ENCODE results near the gene GPR148. TPM values are rescaled to one million over a fixed set of nuclear protein-coding genes. Genes with fewer than 3 reads are reported as not detected.

The GPR148 gene
- total RNA-seq, 1 donor from 2014 or later = not detected

DNA sequence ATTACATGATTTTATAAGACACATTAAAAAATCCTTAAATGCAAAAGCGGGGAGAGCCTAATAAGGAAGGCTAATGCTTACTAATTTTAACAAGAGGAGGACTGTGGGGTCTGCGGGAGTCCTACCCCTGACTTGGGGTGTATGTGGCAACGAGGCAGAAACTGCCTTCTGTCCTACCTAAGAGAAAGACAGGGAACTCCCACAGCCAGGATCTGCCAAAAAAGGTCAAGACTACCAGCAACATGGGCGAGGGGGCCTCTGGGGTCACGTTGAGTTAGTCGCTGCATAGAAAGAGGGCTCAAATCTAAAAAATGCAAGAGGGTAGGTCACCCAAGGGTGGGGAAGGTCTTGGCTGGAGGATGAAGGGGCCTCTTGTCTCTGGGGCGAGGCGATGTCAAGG lies 25.9 kb downstream of the GPR148 start:
- peaks cover 5% of the 10 kb centered on the region for H3K4me1 Mint-ChIP-seq (ENCODE audit: unreplicated experiment)
- H3K36me3 Mint-ChIP-seq (ENCODE audit: low read depth, unreplicated experiment) = peaks cover 4% of the 10 kb centered on the region
- TF ChIP-seq, protein P1, sequence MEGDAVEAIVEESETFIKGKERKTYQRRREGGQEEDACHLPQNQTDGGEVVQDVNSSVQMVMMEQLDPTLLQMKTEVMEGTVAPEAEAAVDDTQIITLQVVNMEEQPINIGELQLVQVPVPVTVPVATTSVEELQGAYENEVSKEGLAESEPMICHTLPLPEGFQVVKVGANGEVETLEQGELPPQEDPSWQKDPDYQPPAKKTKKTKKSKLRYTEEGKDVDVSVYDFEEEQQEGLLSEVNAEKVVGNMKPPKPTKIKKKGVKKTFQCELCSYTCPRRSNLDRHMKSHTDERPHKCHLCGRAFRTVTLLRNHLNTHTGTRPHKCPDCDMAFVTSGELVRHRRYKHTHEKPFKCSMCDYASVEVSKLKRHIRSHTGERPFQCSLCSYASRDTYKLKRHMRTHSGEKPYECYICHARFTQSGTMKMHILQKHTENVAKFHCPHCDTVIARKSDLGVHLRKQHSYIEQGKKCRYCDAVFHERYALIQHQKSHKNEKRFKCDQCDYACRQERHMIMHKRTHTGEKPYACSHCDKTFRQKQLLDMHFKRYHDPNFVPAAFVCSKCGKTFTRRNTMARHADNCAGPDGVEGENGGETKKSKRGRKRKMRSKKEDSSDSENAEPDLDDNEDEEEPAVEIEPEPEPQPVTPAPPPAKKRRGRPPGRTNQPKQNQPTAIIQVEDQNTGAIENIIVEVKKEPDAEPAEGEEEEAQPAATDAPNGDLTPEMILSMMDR (IDR thresholded peaks at IDR 0.05; ENCODE audit: unreplicated experiment) = no peak
- peak overlapping the region; percentile 42 for H3K4me3 Mint-ChIP-seq (ENCODE audit: unreplicated experiment)
- no peak for DNase-seq (ENCODE audit: low spot score)
- H3K27me3 Mint-ChIP-seq (ENCODE audit: unreplicated experiment) = peaks cover 9% of the 10 kb centered on the region
- H3K27ac Mint-ChIP-seq (ENCODE audit: unreplicated experiment) = no peak overlapping the region
- H3K9me3 Mint-ChIP-seq (ENCODE audit: unreplicated experiment) = no peaks in the 10 kb centered on the region

DNA sequence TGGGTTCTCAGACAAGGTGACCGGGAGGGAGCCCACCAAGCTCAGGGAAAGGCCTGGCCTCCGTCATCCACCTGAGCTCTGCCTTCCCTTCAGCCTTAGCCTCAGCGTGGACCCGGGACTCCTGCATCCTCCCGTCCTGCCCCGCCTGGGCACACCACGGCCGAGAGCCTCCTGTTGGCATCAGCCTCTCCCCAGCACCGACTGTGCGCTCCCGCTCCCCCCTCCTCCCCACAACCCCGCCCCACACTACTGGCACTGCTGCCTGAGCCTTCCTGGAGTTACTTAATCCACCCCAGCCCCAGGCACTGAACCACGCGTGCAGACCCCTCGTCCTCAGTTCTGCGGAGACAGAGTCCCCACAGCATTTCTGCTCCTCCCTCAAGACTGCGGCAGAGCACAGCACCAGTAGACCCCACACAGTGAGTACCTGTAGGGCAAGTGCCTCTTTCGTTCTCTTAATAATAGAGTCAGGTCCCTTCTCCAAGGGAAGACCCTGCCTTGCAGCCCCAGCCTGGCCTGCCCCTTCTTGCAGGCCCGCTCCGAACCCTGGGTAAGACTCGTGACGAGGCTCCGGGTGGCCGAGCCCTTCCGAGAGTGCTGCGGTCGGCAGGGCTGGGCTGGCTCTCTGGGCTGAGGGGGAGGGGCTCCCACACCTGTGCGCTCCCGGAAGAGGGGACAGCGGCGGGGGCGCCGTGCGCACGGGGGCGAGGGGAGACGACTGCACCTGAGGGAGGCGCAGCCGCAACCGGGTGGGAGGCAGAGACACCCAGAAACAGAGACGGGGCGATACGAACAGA lies 26.6 kb downstream of the GPR148 start, which contains the start of gene AMER3:
Gene AMER3, plus strand, starts transcription at position 285 of the 797 bp plus-strand sequence. CDS start 6,533 bp downstream, outside the sequence.
- peak within 1 kb of the TSS; percentile 42 for H3K4me3 Mint-ChIP-seq (ENCODE audit: unreplicated experiment)
- H3K27me3 Mint-ChIP-seq (ENCODE audit: unreplicated experiment) = peaks cover 9% of the 10 kb centered on the region
- peaks cover 5% of the 10 kb centered on the region for H3K4me1 Mint-ChIP-seq (ENCODE audit: unreplicated experiment)
- H3K9me3 Mint-ChIP-seq (ENCODE audit: unreplicated experiment) = no peaks in the 10 kb centered on the region
- TF ChIP-seq, protein P1 (IDR thresholded peaks at IDR 0.05; ENCODE audit: unreplicated experiment) = no peak
- DNase-seq (ENCODE audit: low spot score) = no peak
- peaks cover 4% of the 10 kb centered on the region for H3K36me3 Mint-ChIP-seq (ENCODE audit: low read depth, unreplicated experiment)
- H3K27ac Mint-ChIP-seq (ENCODE audit: unreplicated experiment) = no peak within 1 kb of the TSS

DNA sequence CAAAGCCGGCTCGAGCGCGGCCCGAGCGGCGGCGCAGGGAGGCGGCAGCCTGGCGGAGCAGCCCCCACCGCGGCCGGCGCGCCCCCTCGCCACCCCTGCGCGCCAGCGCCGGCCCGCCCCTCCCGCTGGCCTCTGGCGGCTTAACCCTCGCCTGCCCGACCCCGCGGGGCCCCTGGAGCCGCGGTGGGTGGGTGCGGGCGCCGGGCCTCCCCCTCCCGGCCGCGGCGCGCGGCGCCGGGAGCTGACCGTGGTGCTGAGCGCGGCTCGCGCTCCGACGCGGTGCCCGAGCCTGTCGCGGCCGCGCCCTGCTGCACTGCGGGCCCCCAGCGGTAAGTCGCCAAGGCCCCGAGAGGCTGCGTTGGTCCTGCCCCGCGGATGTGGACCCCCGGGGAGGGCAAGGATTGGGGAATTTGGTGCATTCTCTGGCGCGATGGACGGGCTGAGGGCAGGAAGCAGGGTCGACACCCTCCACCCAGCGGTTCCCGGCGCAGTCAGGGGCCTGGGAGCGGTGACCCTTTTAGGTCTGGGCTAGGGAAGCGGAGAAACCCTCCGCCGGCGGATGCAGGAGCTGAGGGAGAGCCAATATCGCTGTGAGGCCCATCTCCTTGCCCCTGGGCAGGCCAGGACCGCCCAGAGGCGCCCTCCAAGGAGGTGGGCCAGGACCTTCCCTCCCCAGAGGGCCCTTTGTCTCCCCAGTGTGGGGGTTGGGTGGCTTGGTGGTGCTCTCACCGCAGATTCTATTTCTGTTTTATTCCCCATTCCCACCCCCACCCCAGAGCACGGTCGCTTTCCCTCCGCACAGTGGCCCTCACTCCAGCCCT lies 27.4 kb downstream of the GPR148 start:
- DNase-seq (ENCODE audit: low spot score) = peak; percentile 75
- TF ChIP-seq, protein P1 (IDR thresholded peaks at IDR 0.05; ENCODE audit: unreplicated experiment) = no peak
- H3K27me3 Mint-ChIP-seq (ENCODE audit: unreplicated experiment) = peaks cover 9% of the 10 kb centered on the region

DNA sequence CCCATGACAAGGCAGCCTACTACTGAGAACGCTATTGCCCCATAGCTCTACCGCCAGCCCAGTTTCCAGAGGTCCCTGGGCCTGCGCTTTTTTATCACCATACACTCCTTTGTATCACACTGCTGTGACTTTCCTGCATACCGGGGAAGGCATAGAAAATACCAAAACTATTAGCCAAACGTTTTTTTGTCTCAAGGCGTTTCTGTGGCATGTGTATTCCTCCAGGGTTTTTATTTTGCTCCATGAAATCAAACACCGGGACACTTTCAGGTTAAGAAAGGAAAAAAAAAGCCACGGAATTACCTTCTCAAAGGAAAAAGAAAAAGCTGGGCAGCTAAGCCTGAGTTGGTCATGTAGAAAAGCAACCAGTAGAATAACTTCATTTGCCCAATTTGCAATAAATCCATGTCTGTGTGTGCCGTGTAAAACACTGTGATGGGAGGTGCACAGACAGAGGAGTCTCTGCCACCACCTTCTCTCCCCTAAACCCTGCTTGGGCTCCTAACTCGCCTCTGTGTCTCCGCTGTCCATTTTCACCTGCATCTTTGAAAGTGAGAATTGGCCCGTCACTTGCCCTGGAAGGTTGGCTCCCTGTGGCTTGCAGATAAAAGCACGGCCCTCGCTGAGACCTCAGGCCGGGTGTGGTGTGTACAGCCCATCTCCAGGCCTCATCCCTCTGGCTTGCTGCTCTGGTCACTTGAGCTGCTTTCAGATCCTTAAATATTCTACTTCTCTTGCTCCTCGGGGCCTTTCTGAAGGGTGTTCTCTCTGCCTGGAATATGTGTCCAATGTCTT lies 28.2 kb downstream of the GPR148 start:
- Mint-ChIP-seq H3K9me3 (ENCODE audit: unreplicated experiment) (no peaks in the 10 kb centered on the region), H3K4me3 (ENCODE audit: unreplicated experiment) (peak overlapping the region; percentile 82), H3K4me1 (ENCODE audit: unreplicated experiment) (peaks cover 5% of the 10 kb centered on the region), H3K27me3 (ENCODE audit: unreplicated experiment) (peaks cover 9% of the 10 kb centered on the region), H3K27ac (ENCODE audit: unreplicated experiment) (peak overlapping the region; percentile 77), H3K36me3 (ENCODE audit: low read depth, unreplicated experiment) (peaks cover 4% of the 10 kb centered on the region)
- TF ChIP-seq, protein P1 (IDR thresholded peaks at IDR 0.05; ENCODE audit: unreplicated experiment) = no peak
- no peak for DNase-seq (ENCODE audit: low spot score)

More for the DNA sequence above, 27.4 kb downstream of the GPR148 start:
- no peaks in the 10 kb centered on the region for H3K9me3 Mint-ChIP-seq (ENCODE audit: unreplicated experiment)
- H3K4me1 Mint-ChIP-seq (ENCODE audit: unreplicated experiment) = peaks cover 5% of the 10 kb centered on the region
- peak overlapping the region; percentile 82 for H3K4me3 Mint-ChIP-seq (ENCODE audit: unreplicated experiment)
- H3K36me3 Mint-ChIP-seq (ENCODE audit: low read depth, unreplicated experiment) = peaks cover 4% of the 10 kb centered on the region
- peak overlapping the region; percentile 77 for H3K27ac Mint-ChIP-seq (ENCODE audit: unreplicated experiment)

All from endothelial cell (in vitro differentiated cells).